HepG2 (cell line): ENCODE measurements around the gene PIK3CB. TPM values are rescaled to one million over a fixed set of nuclear protein-coding genes. Genes with fewer than 3 reads are reported as not detected.

Experiments used
- BORCS8-MEF2B ChIP-seq: sonication (generic); formaldehyde crosslinking; IDR thresholded peaks from 2 replicates; pipeline ENCODE4 v1.8.0; 2022; ENCODE audit warnings: mild to moderate bottlenecking, missing genetic modification reagents
- KMT2A ChIP-seq: sonication (generic); formaldehyde crosslinking; IDR thresholded peaks from 2 replicates; pipeline ENCODE4 v1.4.0; 2020; ENCODE audit warnings: missing genetic modification reagents
- MZF1 ChIP-seq: sonication (generic); formaldehyde crosslinking; IDR thresholded peaks from 2 replicates; pipeline ENCODE4 v1.8.1; 2023; ENCODE audit warnings: mild to moderate bottlenecking, missing genetic modification reagents, borderline replicate concordance
- NFIB ChIP-seq: sonication (generic); formaldehyde crosslinking; IDR thresholded peaks from 2 replicates; pipeline ENCODE4 v1.9.0; 2021; ENCODE audit warnings: missing genetic modification reagents, mild to moderate bottlenecking, borderline replicate concordance
- TARDBP ChIP-seq: sonication (generic); formaldehyde crosslinking; IDR thresholded peaks from 2 replicates; pipeline ENCODE4 v1.8.0; 2022; ENCODE audit warnings: mild to moderate bottlenecking, missing genetic modification reagents
- TGIF2 ChIP-seq: IDR thresholded peaks from 2 replicates; pipeline ENCODE4 v1.6.1; 2016; ENCODE audit warnings: control low read depth, missing compliant biosample characterization
- ZKSCAN8 ChIP-seq: IDR thresholded peaks from 2 replicates; pipeline ENCODE4 v1.6.1; 2016; ENCODE audit warnings: borderline replicate concordance, missing genetic modification reagents, missing compliant biosample characterization
- ZNF629 ChIP-seq: sonication (generic); formaldehyde crosslinking; conservative IDR thresholded peaks from 2 replicates; pipeline ENCODE4 v1.5.0; 2020; ENCODE audit warnings: missing genetic modification reagents
- ZNF839 ChIP-seq: sonication (generic); formaldehyde crosslinking; IDR thresholded peaks from 2 replicates; pipeline ENCODE4 v1.4.0; 2020; ENCODE audit warnings: missing genetic modification reagents, mild to moderate bottlenecking, borderline replicate concordance
- polyA plus RNA-seq, 8 experiments: library from polyadenylated mRNA; depleted of rRNA in 3 of 8; stranded (reverse) in 7 of 8; unstranded in 1 of 8; fragments of >200 nt; fragmentation: Illumina TruSeq in 4 of 8; extraction: Trizol in 4 of 8; gene quantifications; 2 replicates each; pipeline versions ENCODE4 v1.2.1 to v1.2.3, GENCODE V29; 2011 to 2016; ENCODE audit warnings: low read depth in 4 of 8, missing spikeins in 1 of 8, mixed read lengths in 1 of 8; ENCODE audit not compliant: insufficient read depth in 1 of 8
- total RNA-seq, 5 experiments: library from RNA; depleted of rRNA; stranded (reverse); fragments of >200 nt; fragmentation: Illumina TruSeq; extraction: Trizol; gene quantifications; 2 replicates each; pipeline ENCODE4 v1.2.3, GENCODE V29; 2016; ENCODE audit warnings: low read depth in 1 of 5
- TF ChIP-seq, protein P1 (sequence below): sonication (generic); formaldehyde crosslinking; IDR thresholded peaks from 2 replicates; pipeline ENCODE4 v1.4.0; 2020; ENCODE audit warnings: mild to moderate bottlenecking, missing genetic modification reagents
- TF ChIP-seq, protein P2 (sequence below): sonication (generic); formaldehyde crosslinking; IDR thresholded peaks from 2 replicates; pipeline ENCODE4 v1.4.0; 2020; ENCODE audit warnings: mild to moderate bottlenecking, missing genetic modification reagents
- TF ChIP-seq, protein P3 (sequence below): sonication (generic); formaldehyde crosslinking; IDR thresholded peaks from one replicate; pipeline ENCODE4 v1.5.1; 2020; ENCODE audit warnings: mild to moderate bottlenecking, missing genetic modification reagents; ENCODE audit errors: not compliant biosample characterization
- TF ChIP-seq, protein P4 (sequence below): sonication (generic); formaldehyde crosslinking; conservative IDR thresholded peaks from 2 replicates; pipeline ENCODE4 v1.5.0; 2020; ENCODE audit warnings: missing genetic modification reagents

PIK3CB gene
- total and polyA plus RNA-seq, 2 of the 13 experiments (the other 11 are each of a cell fraction or from before 2014, with no cell fraction given) = 6.6 to 18.7 TPM

GRCh38 chr3:138862924-138863775 is 28.4 kb upstream of the PIK3CB start (continued):
- TF ChIP-seq ZKSCAN8 (CRISPR knock-in tag) = no peak
- TF ChIP-seq, protein P1, sequence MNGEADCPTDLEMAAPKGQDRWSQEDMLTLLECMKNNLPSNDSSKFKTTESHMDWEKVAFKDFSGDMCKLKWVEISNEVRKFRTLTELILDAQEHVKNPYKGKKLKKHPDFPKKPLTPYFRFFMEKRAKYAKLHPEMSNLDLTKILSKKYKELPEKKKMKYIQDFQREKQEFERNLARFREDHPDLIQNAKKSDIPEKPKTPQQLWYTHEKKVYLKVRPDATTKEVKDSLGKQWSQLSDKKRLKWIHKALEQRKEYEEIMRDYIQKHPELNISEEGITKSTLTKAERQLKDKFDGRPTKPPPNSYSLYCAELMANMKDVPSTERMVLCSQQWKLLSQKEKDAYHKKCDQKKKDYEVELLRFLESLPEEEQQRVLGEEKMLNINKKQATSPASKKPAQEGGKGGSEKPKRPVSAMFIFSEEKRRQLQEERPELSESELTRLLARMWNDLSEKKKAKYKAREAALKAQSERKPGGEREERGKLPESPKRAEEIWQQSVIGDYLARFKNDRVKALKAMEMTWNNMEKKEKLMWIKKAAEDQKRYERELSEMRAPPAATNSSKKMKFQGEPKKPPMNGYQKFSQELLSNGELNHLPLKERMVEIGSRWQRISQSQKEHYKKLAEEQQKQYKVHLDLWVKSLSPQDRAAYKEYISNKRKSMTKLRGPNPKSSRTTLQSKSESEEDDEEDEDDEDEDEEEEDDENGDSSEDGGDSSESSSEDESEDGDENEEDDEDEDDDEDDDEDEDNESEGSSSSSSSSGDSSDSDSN = peak; percentile 66
- no peak for TF ChIP-seq ZNF839 (CRISPR knock-in tag)
- peak; percentile 23; the same call in 1 of the 2 replicates for TF ChIP-seq TGIF2 (CRISPR knock-in tag)
- TF ChIP-seq, protein P2, sequence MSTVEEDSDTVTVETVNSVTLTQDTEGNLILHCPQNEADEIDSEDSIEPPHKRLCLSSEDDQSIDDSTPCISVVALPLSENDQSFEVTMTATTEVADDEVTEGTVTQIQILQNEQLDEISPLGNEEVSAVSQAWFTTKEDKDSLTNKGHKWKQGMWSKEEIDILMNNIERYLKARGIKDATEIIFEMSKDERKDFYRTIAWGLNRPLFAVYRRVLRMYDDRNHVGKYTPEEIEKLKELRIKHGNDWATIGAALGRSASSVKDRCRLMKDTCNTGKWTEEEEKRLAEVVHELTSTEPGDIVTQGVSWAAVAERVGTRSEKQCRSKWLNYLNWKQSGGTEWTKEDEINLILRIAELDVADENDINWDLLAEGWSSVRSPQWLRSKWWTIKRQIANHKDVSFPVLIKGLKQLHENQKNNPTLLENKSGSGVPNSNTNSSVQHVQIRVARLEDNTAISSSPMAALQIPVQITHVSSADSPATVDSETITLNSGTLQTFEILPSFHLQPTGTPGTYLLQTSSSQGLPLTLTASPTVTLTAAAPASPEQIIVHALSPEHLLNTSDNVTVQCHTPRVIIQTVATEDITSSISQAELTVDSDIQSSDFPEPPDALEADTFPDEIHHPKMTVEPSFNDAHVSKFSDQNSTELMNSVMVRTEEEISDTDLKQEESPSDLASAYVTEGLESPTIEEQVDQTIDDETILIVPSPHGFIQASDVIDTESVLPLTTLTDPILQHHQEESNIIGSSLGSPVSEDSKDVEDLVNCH (CRISPR knock-in tag) = no peak
- TF ChIP-seq BORCS8-MEF2B = no peak; the same call in none of the 2 replicates
- no peak for TF ChIP-seq NFIB (CRISPR knock-in tag)
- TF ChIP-seq TARDBP = peak; percentile 91
- no peak for TF ChIP-seq MZF1 (CRISPR knock-in tag)
- TF ChIP-seq, protein P3, sequence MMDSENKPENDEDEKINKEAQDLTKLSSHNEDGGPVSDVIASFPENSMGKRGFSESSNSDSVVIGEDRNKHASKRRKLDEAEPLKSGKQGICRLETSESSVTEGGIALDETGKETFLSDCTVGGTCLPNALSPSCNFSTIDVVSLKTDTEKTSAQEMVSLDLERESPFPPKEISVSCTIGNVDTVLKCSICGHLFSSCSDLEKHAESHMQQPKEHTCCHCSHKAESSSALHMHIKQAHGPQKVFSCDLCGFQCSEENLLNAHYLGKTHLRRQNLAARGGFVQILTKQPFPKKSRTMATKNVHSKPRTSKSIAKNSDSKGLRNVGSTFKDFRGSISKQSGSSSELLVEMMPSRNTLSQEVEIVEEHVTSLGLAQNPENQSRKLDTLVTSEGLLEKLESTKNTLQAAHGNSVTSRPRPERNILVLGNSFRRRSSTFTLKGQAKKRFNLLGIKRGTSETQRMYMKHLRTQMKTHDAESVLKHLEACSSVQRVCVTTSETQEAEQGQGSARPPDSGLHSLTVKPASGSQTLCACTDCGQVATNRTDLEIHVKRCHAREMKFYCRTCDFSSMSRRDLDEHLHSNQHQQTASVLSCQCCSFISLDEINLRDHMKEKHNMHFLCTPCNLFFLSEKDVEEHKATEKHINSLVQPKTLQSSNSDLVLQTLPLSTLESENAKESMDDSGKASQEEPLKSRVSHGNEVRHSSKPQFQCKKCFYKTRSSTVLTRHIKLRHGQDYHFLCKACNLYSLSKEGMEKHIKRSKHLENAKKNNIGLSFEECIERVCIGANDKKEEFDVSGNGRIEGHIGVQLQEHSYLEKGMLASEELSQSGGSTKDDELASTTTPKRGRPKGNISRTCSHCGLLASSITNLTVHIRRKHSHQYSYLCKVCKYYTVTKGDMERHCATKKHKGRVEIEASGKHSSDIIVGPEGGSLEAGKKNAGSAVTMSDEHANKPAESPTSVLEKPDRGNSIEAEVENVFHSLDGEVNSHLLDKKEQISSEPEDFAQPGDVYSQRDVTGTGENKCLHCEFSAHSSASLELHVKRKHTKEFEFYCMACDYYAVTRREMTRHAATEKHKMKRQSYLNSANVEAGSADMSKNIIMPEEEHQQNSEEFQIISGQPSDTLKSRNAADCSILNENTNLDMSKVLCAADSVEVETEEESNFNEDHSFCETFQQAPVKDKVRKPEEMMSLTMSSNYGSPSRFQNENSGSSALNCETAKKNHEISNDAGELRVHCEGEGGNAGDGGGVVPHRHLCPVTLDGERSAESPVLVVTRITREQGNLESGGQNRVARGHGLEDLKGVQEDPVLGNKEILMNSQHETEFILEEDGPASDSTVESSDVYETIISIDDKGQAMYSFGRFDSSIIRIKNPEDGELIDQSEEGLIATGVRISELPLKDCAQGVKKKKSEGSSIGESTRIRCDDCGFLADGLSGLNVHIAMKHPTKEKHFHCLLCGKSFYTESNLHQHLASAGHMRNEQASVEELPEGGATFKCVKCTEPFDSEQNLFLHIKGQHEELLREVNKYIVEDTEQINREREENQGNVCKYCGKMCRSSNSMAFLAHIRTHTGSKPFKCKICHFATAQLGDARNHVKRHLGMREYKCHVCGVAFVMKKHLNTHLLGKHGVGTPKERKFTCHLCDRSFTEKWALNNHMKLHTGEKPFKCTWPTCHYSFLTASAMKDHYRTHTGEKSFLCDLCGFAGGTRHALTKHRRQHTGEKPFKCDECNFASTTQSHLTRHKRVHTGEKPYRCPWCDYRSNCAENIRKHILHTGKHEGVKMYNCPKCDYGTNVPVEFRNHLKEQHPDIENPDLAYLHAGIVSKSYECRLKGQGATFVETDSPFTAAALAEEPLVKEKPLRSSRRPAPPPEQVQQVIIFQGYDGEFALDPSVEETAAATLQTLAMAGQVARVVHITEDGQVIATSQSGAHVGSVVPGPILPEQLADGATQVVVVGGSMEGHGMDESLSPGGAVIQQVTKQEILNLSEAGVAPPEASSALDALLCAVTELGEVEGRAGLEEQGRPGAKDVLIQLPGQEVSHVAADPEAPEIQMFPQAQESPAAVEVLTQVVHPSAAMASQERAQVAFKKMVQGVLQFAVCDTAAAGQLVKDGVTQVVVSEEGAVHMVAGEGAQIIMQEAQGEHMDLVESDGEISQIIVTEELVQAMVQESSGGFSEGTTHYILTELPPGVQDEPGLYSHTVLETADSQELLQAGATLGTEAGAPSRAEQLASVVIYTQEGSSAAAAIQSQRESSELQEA = no peak
- peak; percentile 73 for TF ChIP-seq KMT2A (CRISPR knock-in tag)
- TF ChIP-seq ZNF629 (CRISPR knock-in tag) = peak; percentile 51; the same call in 1 of the 2 replicates
- TF ChIP-seq, protein P4, sequence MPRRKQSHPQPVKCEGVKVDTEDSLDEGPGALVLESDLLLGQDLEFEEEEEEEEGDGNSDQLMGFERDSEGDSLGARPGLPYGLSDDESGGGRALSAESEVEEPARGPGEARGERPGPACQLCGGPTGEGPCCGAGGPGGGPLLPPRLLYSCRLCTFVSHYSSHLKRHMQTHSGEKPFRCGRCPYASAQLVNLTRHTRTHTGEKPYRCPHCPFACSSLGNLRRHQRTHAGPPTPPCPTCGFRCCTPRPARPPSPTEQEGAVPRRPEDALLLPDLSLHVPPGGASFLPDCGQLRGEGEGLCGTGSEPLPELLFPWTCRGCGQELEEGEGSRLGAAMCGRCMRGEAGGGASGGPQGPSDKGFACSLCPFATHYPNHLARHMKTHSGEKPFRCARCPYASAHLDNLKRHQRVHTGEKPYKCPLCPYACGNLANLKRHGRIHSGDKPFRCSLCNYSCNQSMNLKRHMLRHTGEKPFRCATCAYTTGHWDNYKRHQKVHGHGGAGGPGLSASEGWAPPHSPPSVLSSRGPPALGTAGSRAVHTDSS (CRISPR knock-in tag) = no peak
